Stomach (tissue), 4 donors: ENCODE measurements around the gene SCLT1.

ENCODE experiments used
- CTCF ChIP-seq, 7 experiments: fragments of 450-650 bp in 4 of 7; fragments of 200-600 bp in 3 of 7; sonication (generic) in 3 of 7; IDR thresholded peaks; one replicate each; pipeline ENCODE4 v1.5.1; 2016 to 2019; ENCODE audit warnings: antibody characterized with exemption in 7 of 7, control low read depth in 2 of 7, mild to moderate bottlenecking in 1 of 7
- POLR2A ChIP-seq, 4 donors: fragments of 450-650 bp; IDR thresholded peaks; one replicate each; pipeline ENCODE4 v1.6.1; 2016; ENCODE audit warnings: antibody characterized with exemption in 4 of 4, control low read depth in 2 of 4, mild to moderate bottlenecking in 1 of 4, moderate library complexity in 1 of 4

GRCh38 chr4:128868758-128869157, 224.6 kb downstream of the SCLT1 start:
- TF ChIP-seq CTCF (IDR thresholded peaks at IDR 0.05) (no peak), POLR2A (IDR thresholded peaks at IDR 0.05) (no peak)
